NCI-H226 (cell line): ENCODE results near the gene MERTK.
"Not testable (repeated sequence)": the region's sequence is repeated elsewhere in the genome, so short reads cannot be mapped to it uniquely, and the experiment has no call there.

Source experiments
- DNase-seq: peaks from one replicate; pipeline ENCODE4 v3.0.0-alpha.2; 2015

MERTK gene

DNA sequence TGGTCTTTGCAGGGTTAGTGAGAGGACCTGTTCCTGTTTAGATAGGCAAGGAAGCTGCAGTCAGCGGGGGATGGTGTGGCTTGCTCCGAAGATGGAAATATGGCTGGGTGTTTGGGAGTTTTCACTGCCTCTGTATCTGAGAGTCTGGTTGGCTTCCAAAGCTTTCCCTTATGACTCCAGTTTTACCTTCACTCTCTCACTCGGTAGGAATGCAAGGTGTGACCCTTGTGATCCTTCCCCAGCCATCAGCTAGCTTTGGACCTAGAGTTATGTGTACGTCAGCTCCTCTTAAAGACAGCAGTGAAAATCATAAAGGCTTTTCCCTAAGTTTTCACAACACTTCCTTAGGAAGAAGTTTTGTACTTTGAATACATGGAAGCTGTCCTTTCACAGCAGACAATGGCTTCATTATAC is 121.2 kb downstream of the MERTK start:
- DNase-seq, result no peak

DNA sequence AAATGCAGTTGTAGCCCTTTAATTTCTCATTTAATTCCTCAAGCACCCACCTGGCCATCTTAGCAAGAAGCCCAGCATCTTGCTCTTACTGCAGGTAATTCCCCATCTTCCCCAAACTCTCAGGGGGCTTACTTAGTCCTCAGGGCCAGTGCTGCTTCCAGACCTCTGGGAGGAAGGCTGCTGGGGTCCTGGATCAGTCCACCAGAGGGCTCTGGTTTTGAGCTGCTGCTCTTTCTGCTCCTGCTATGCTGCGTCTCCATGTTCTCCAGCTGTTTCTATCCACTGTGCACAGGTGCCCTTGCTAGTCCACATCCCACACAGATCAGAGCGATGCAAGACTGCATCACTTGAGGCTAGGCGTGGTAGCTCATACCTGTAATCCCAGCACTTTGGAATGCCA is 122.2 kb downstream of the MERTK start:
- DNase-seq, result no peak

DNA sequence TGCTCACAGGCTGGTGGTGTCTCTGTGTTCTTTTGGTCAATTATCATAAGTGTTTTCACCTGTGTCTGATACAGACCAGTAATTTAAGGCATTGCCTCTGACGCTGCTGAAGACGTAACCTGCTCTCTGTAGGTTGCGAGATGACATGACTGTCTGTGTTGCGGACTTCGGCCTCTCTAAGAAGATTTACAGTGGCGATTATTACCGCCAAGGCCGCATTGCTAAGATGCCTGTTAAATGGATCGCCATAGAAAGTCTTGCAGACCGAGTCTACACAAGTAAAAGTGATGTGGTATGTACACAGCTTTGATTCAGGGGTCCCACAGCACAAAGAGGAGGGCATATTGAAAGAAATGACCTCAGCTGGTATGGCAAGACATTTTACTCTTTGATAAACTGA is 122.9 kb downstream of the MERTK start:
- no peak for DNase-seq

DNA sequence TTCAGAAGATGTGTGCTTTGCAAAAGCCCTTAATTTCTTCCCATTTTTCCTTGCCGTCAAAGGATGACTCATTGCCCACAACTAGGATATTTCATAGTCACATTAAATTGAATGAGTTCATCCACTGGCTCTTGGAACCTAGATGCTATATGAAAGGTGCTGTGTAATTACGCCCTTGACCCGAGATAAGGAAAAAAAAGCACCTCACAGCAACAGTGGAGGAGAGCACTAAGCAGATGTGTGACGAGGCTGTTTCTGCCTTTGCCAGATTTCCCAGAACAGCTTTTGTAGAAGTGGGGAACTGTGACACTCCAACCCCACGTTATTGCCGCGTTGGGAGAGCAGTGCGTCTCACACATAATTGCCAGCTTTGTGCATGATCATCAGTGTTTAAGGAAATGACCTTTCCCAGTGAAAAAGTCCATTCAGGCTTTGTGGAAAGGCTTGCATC is 123.4 kb downstream of the MERTK start:
- DNase-seq, result peak; percentile 72

DNA sequence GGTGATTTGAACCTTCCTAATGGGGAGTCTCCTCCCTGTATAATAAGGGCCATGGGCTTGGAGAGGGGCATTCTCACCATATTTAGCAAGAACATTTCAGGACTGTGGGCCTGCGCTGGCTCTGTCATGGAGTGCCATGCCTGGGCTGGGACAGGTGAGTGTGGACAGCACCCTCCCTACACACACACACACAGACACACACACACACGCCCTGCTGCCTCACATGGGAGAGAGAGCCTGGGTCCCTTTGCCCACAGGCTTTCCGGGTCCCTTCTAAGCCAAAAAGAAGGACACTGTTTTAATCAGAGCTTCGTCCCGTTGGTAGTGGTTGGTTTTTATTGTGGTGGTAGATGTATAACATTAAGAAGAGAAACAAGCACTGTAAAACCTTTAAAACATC is 125.3 kb downstream of the MERTK start:
- DNase-seq, result no peak

DNA sequence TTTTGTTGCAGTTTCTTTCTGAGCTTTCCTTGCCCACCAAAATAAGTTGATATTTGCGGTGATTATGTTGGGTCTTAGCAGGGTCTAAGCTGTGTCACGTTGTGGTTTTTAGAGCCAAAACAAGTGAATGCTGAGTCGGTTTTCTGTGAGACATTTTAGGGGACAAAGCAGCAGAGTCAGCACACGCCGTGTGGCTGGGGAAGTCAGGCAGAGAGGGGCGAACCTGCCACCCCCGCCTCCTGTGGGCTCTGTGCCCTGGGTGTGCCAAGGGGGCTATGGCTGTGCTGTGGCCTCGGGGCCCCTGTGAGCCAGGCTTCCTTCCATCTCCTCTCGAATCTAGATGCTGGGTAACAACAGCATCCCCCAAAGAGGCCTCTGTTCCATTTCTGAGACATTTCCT is 125.8 kb downstream of the MERTK start:
- no peak for DNase-seq

DNA sequence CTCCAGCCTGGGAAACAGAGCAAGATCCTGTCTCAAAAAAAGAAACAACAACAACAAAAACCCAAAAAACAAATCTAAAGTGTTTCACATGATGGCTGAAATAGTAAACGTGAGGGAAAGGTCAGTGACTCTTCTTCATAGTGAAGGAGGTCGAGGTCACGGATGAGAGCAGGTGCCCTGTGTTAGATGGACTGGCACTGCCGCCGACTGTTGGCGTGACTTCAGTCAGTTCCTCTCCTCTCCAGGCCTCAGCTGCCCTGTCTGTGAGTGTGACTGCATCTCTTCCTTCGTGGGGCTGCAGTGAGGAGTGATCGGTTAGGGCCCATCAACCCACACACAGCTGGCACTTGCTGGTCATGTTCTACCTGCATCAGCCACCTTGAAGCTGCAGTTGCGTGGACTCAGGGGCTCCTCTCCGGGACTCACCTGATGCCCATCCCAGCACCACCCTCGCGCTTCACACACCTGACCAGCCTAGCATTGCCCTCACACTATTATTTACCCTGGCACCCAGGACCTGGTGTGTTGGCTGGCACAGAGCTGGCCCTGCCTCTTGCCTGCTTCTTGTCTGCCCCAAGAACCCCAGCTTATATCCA is 126.6 kb downstream of the MERTK start:
- no peak for DNase-seq

DNA sequence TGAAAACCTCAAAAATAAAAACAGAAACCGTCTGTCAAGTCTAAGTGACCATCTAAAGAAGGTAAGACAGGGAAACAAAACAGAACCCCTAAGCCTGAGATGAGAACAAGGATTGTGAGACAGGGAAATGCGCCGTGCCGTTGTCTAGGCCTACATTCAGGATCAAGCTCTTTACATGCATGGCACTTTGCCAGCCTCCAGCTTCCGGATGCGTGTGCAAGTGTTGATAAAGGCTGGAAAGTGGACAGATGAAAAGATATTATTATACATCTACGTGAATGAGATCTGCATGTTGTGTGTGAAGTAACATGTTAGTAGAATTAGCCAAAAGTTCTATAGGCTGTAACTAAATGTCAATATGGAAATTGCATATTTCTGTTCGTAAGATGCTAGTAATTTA is 128.1 kb downstream of the MERTK start:
- no peak for DNase-seq

DNA sequence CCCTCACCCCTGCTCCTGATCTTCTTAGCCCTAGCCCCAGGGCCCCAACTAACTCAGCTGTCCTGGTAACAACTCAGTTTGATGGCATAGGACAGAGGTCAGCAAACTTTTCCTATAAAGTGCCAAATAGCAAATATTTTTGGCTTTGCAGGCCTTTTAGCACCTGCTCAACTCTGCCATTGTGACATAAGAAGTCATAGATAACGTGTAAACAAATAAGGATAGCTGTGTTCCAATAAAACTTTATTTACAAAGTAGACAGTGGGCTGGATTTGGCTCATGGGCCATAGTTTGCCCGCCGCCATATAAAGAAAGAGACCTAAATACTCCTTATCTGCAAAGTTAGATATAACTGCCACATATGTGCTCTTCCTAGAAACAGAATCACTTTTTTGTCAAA is 129.4 kb downstream of the MERTK start:
- no peak for DNase-seq

DNA sequence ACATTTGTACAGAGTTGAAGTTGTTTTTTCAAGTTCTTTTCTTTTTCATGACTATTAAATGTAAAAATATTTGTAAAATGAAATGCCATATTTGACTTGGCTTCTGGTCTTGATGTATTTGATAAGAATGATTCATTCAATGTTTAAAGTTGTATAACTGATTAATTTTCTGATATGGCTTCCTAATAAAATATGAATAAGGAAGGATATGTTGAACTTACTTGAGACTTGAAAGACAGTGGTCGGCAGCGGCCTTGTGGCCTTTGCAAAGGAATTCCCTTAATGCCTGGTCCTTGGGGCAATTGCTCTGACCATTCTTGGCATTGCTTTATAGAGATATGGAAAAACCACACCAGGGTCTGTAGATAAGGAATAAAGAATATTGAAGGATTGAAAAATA is 130.8 kb downstream of the MERTK start:
- DNase-seq, result peak; percentile 49

DNA sequence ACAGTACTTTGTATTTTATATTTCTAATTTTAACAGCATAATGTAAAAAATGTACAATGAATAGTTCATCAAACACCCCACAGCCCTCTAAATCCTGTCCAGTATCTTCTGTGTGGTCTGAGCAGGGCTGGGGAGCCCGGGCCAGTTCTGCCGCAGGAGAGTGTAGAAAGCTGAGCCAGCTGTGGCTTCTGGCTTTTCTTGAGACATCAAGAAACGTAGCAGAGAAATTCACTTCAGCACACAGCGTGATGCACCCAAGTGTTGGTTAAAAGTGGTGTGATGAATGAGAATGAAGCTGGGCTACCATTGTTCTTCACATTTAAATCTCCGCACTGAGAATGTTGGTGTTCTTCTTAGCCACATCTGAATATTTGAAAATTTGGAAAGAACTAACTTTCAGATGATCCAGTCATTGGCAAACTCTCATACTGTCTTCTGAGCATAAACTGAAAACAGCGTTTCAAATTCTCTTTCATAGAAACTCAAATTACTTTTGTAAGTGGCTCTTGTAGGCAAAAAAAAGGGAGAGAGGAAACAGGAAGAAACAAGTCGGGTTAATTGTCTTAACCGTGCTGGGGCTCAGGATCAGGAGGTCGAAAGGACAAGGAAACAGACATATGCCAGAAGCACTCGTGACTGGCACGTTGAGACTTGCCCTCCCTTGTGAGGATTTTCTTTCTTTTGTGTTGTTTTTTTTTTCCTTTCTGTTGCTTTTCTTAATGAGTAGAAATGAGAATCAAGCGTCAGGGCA is 133.2 kb downstream of the MERTK start:
- DNase-seq, result no peak

DNA sequence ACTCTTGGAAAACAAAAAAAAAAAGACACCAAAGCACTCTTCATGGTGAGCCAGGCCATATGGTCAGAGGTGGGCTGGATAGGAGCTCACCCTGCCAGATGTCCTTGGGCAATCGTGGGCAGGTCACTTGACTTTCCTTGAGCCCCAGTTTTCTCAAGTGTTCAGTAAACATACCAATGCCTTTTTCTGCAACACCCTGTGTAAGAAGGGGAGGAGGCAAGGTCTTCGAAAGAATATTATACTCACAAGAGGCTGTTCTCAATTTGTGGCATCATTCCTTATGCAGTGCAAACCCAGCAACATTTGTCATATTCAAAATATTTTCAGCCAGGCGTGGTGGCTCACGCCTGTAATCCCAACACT is 133.8 kb downstream of the MERTK start:
- no peak for DNase-seq

DNA sequence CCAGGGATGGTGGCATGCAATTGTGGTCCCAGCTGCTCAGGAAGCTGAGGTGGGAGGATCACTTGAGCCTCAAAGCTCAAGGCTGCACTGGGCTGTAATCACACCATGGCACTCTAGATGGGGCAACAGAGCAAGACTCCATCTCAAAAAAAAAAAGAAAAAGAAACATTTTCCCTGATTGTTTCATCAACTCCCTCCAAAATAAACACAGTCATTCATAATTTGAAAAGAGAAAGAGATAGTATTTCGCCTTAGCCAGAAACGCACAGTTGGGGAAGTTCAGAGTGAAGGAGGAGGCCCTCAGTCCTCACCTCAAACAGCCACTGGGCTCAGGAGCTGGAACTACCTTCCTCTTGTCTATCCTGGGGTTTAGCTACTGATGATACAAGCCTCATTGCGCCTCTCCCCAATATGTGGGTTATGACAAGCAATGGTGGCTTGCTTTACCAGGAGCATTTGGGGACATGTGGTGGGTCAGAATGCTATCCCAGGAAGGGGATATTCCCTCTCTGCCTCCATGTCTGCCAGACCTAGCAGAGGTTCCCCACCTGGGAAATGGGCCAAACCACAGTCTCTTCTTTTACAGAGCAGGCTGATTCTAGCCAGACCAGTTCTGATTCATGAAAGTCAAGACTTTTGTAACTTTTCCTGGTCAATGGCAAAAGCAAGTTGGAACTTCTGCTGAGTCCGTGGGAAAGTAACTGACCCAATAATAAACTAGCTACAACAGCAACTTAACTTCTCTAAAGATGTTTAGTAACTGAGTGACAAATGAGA is 134.5 kb downstream of the MERTK start:
- DNase-seq, result peak; percentile 87

DNA sequence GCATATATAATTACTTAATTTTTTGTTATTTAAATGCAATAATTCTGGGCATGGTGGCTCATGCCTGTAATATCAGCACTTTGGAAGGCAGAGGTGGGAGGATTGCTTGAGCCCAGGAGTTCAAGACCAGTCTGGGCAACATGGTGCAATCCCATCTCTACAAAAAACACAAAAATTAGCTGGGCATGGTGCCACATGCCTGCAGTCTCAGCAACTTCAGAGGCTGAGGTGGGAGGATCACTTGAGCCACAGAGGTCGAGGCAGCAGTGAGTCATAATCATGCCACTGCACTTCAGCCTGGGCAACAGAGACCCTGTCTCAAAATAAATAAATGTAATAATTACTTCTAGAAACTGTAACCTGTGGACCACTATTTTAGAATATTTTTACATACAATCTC is 135.2 kb downstream of the MERTK start:
- DNase-seq, result peak; percentile 93

DNA sequence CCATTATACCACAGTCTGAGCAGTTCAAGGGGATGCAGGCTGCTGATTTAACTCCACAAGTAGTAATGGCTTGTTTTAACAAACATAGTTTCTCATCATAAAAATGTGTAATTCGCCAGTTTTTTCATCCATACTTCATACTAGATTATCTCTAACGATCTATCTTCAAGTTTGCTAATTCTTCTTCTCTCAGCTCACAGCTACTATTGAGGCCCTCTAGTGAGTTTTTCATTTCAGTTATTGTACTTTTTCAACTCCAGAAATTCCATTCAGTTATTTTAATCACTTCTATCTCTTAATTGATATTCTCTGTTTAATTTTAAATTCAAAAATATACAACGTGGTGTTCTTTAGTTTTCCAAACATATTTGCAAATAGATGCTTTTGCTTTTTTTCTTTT is 136.5 kb downstream of the MERTK start:
- no peak for DNase-seq

DNA sequence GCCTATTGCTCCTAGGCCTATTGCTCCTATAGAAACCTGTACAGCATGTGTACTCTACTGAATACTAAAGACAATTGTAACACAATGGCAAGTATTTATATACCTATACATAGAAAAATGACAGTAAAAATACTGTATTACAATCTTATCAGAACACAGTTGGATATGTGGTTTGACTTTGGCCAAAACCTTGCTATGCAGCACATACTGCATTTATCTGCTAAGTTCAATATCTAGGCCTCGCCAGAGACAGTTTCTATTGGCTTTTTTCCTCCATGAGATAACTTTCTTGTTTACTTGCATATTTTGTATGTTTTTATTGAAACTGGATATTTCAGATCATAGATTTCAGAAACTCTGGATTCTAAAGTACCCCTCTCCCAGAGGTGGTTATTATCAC is 137.4 kb downstream of the MERTK start:
- DNase-seq, result no peak

DNA sequence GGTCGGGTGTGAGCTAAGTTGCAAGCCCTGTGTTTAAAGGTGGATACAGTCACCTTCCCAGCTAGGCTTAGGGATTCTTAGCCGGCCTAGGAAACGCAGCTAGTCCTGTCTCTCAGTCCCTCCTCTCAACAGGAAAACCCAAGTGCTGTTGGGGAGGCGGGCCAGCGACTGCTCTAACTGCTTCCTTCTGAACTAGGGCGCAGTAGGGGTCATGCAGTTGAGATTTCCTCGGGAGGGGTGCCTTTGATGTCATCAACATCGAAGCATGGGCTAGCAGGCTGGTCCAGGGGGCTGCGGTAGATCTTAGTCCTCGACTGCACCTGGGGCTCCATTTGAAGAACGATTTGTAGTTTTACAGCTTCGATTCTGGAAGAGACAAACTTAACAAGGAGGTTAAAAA is 141.1 kb downstream of the MERTK start:
- not testable (repeated sequence) for DNase-seq

DNA sequence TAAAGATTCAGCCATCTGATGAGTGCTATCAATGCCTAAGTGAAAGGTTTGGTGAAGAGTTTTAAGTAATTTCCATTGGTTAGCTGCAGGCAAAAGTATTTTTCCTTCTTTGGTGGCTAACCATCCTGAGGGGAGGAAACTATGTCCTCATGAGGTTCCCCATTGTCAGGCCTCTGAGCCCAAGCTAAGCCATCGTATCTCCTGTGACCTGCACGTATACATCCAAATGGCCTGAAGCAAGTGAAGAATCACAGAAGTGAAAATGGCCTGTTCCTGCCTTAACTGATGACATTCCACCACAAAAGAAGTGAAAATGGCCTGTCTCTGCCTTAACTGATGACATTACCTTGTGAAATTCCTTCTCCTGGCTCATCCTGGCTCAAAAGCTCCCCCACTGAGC is 141.7 kb downstream of the MERTK start:
- not testable (repeated sequence) for DNase-seq

DNA sequence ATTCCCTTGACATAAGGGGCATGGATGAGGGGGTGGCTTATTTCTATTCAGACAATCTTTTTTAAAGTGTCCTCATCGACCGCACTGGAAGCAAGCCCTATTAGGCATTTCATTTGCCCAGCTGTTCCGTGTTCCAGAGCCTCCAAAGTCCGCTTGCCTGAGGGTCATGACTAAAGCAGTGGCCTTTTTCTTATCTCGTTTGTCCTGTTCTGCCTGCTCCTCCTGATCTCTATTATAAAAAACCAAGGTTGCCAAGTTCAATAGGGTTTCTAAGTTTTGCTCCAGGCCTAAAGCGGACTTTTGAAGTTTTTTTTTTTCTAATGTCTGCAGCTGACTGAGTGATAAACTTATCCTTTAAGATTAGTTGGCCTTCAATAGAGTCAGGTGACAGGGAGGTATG is 143.1 kb downstream of the MERTK start:
- not testable (repeated sequence) for DNase-seq

DNA sequence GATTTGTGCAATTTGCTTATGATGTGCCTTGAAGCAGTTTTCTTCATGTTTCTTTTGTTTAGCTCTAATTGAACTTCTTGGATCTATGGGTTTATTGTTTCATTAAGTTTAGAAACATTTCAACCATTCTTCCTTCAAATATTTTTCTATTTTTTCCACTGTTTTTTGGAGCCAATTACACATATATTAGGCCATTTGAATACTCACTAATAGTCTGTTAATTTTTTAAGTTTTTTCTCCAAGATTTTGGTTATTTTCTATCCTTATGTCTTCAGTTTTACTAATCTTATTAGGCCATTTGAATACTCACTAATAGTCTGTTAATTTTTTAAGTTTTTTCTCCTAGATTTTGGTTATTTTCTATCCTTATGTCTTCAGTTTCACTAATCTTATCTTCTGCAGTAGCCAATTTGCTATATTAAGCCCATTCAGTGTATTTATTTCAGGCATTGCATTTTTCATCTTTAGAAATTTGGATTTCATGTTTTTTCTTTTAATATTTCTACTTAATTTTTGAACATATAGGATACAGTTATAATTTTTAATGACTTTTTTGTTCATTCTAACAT is 147.1 kb downstream of the MERTK start:
- DNase-seq, result no peak

DNA sequence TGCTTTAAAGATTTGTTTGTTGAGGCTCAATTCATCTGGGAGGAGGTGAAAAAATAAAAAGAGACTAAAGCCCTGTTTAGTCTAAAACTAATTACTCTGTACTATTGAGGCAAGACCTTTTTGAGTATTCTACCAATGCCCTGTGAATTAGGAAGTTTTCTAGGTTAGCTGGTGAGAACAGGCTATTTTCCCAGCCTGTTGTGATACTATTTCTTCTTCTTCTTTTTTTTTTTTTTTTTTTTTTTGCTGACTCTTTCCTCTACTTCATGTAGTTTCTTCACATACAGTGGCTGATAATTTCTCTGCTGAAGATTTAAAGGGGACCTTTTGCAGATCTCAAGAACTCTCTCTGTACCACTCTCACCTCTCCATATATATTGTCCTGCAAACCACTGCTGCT is 147.8 kb downstream of the MERTK start:
- DNase-seq, result no peak

DNA sequence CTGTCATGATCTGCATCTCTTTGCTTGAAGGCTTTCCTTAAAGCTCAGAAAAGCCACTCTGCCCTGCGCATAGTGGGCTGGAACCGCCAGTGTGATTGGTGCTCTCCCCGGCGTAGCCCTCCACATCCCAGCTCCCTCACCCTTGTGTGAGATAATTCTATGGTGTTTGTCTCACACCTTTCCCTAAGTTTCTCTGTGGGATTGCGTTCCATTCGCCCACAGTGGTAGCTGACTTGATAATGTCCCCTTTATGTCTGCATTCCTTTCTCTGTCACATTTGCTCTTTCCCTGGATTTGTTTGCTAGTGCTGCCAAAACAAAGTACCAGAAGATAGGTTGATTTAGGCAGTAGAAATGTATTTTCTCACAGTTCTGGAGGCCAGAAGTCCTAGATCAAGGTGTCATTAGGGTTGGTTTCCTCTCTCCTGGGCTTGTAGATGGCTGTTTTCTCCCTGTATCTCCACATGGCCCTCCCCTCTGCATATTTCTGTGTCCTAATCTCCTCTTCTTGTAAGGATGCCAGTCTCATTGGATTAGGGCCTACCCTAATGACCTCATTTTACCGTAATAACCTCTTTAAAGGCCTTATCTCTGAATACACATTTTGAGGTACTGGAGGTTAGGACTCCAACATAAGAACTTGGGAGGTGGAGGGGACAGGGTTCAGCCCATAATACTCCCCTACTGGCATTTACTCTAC is 149.3 kb downstream of the MERTK start:
- peak; percentile 57 for DNase-seq

DNA sequence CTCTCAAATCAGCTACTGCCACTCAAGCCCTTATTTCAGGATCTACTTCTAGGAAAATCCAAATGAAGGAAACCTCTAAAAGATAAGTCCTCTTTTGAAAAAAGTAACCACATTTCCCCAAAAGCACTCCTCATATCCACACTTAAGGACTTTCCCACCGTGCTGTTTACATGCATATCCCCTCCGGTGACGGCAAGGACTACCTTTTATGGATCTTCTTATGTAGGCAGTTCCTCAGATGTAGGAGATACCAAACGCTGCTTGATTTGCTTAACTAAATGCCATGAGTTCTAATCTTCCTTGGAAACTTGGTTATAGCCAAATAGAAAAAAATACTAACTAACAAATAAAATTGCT is 149.8 kb downstream of the MERTK start:
- no peak for DNase-seq
